Right atrium auricular region (tissue), 2 donors: ENCODE measurements around the gene ADM5. TPM values are rescaled to one million over a fixed set of nuclear protein-coding genes. Genes with fewer than 3 reads are reported as not detected.

ENCODE experiments used
- DNase-seq: peaks from one replicate; pipeline ENCODE4 v3.0.0-alpha.2; 2019; ENCODE audit warnings: low spot score
- H3K27ac ChIP-seq, 2 donors: fragments of 200-600 bp; sonication (generic); 1 replicate in 1 of 2; 2 replicates in 1 of 2; pipeline ENCODE4 v1.5.1; 2016 to 2019
- H3K27me3 ChIP-seq, 2 donors: fragments of 200-600 bp; sonication (generic); one replicate each; pipeline versions ENCODE4 v1.5.1 to v1.6.0; 2017 to 2019
- H3K36me3 ChIP-seq: fragments of 200-600 bp; sonication (generic); one replicate; pipeline ENCODE4 v1.5.1; 2016
- H3K4me1 ChIP-seq, 2 donors: fragments of 200-600 bp; sonication (generic); one replicate each; pipeline versions ENCODE4 v1.5.1 to v1.6.0; 2017 to 2019
- H3K4me3 ChIP-seq, 2 donors: fragments of 200-600 bp; sonication (generic); 1 replicate in 1 of 2; 2 replicates in 1 of 2; pipeline ENCODE4 v1.5.1; 2017 to 2019; ENCODE audit warnings: mild to moderate bottlenecking in 1 of 2, moderate library complexity in 1 of 2
- H3K9me3 ChIP-seq, 2 donors: fragments of 200-600 bp; sonication (generic); one replicate each; pipeline ENCODE4 v1.5.1; 2019
- total RNA-seq, 2 donors: library from RNA; depleted of rRNA; stranded (reverse); fragments of >200 nt; gene quantifications; one replicate each; pipeline ENCODE4 v1.1.0, GENCODE V29; 2016
- TF ChIP-seq, protein P1 (sequence below), 2 donors: fragments of 200-600 bp; sonication (generic); IDR thresholded peaks; one replicate each; pipeline ENCODE4 v1.5.1; 2019; ENCODE audit warnings: antibody characterized with exemption in 2 of 2

ADM5 gene
- total RNA-seq, 2 donors from 2014 or later = 0.43 TPM; not detected in 1

- H3K27me3 ChIP-seq = no peaks in the 10 kb centered on the region
- peak overlapping the region; percentile 98 for H3K27ac ChIP-seq
- H3K4me3 ChIP-seq = peak overlapping the region in 1 of 2 donors; percentile 26
- peak; percentile 83 for DNase-seq
- TF ChIP-seq, protein P1, sequence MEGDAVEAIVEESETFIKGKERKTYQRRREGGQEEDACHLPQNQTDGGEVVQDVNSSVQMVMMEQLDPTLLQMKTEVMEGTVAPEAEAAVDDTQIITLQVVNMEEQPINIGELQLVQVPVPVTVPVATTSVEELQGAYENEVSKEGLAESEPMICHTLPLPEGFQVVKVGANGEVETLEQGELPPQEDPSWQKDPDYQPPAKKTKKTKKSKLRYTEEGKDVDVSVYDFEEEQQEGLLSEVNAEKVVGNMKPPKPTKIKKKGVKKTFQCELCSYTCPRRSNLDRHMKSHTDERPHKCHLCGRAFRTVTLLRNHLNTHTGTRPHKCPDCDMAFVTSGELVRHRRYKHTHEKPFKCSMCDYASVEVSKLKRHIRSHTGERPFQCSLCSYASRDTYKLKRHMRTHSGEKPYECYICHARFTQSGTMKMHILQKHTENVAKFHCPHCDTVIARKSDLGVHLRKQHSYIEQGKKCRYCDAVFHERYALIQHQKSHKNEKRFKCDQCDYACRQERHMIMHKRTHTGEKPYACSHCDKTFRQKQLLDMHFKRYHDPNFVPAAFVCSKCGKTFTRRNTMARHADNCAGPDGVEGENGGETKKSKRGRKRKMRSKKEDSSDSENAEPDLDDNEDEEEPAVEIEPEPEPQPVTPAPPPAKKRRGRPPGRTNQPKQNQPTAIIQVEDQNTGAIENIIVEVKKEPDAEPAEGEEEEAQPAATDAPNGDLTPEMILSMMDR (IDR thresholded peaks at IDR 0.05) = peak; percentile 100
- peaks cover 48% of the 10 kb centered on the region for H3K36me3 ChIP-seq
- no peaks in the 10 kb centered on the region for H3K9me3 ChIP-seq
- H3K4me1 ChIP-seq = peaks cover 0 to 64% of the 10 kb centered on the region in 2 donors
Measured at GRCh38 chr19:49680421-49681351, 8.7 kb upstream of the ADM5 start.

DNA sequence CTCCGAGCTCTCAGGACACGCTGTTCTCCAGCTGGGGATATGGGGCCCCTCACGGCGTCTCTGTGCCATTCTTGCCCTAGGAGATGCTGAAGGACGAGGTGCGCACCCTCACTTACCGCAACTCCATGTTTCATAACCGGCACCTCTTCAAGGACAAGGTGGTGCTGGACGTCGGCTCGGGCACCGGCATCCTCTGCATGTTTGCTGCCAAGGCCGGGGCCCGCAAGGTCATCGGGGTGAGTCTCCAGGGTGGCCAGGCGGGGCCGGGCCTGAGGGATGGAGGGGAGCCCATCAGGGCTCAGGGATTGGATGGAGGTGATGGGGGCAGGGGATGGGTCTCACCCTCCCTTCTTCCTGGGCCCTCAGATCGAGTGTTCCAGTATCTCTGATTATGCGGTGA, 7.6 kb upstream of the ADM5 start:
- Histone ChIP-seq H3K27me3 (no peaks in the 10 kb centered on the region), H3K27ac (no peak overlapping the region), H3K4me1 (peaks cover 0 to 65% of the 10 kb centered on the region in 2 donors), H3K36me3 (peaks cover 56% of the 10 kb centered on the region), H3K4me3 (no peak overlapping the region), H3K9me3 (no peaks in the 10 kb centered on the region)
- no peak for DNase-seq
- TF ChIP-seq, protein P1 (IDR thresholded peaks at IDR 0.05) = no peak

- DNase-seq = no peak
Measured at GRCh38 chr19:49682274-49682673, 7.1 kb upstream of the ADM5 start.

GRCh38 chr19:49683814-49684250, 5.6 kb upstream of the ADM5 start:
- no peaks in the 10 kb centered on the region for H3K27me3 ChIP-seq
- H3K4me3 ChIP-seq = no peak overlapping the region
- DNase-seq = no peak
- peaks cover 61% of the 10 kb centered on the region for H3K36me3 ChIP-seq
- H3K27ac ChIP-seq = no peak overlapping the region
- no peaks in the 10 kb centered on the region for H3K9me3 ChIP-seq
- peaks cover 0 to 66% of the 10 kb centered on the region in 2 donors for H3K4me1 ChIP-seq
- TF ChIP-seq, protein P1 (IDR thresholded peaks at IDR 0.05) = no peak

More at GRCh38 chr19:49682274-49682673, 7.1 kb upstream of the ADM5 start:
- Histone ChIP-seq H3K9me3 (no peaks in the 10 kb centered on the region), H3K36me3 (peaks cover 56% of the 10 kb centered on the region), H3K27ac (no peak overlapping the region), H3K27me3 (no peaks in the 10 kb centered on the region), H3K4me1 (peaks cover 0 to 69% of the 10 kb centered on the region in 2 donors), H3K4me3 (no peak overlapping the region)
- TF ChIP-seq, protein P1 (IDR thresholded peaks at IDR 0.05) = no peak

DNA sequence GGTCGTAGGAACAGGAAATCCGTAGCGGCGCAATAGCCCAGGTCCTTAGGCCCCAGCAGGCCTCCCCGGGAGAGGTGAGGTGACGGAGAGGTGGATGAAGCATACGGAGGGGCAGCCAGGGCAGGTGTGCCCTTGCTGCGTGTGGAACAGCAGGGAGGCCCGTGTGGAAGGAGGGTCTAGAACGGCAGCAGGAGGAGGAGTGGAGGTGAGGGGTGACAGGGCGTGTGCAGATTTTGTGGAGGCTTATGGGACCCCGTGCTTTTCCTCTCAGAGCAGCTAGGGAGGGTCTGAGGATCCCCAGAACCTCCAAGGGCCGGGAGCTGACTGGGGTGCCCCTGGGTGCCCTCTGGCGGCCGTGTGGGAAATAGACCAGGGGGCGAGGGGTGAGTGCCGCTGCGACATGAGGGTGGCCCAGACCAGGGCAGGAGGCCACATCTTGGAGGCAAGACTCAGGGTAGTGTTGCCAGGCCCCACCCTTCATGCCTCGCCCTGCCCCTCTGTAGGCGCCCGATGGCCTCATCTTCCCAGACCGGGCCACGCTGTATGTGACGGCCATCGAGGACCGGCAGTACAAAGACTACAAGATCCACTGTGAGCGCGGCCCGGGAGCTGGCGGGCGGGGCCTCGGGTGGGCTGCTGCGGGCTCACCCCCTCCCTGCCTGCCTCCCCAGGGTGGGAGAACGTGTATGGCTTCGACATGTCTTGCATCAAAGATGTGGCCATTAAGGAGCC, 5.0 kb upstream of the ADM5 start:
- H3K4me1 ChIP-seq = peaks cover 0 to 66% of the 10 kb centered on the region in 2 donors
- H3K27ac ChIP-seq = peak overlapping the region; percentile 33 to 43
- no peak for DNase-seq

More for the DNA sequence above, 5.0 kb upstream of the ADM5 start:
- Histone ChIP-seq H3K27me3 (no peaks in the 10 kb centered on the region), H3K36me3 (peaks cover 61% of the 10 kb centered on the region), H3K9me3 (no peaks in the 10 kb centered on the region), H3K4me3 (no peak overlapping the region)
- TF ChIP-seq, protein P1 (IDR thresholded peaks at IDR 0.05) = peak; percentile 7 to 43
